HG02973 (cell line): ENCODE results near the gene TINCR.
"Not testable (repeated sequence)": the region's sequence is repeated elsewhere in the genome, so short reads cannot be mapped to it uniquely, and the experiment has no call there.

Source experiments
- ATAC-seq: cut with Tn5 transposase; IDR thresholded peaks from one replicate; pipeline ENCODE4 v1.9.1; 2021; ENCODE audit warnings: moderate library complexity; ENCODE audit not compliant: unreplicated experiment

The TINCR gene

GRCh38 chr19:5567360-5567969, at the start of gene TINCR:
TSS of gene TINCR (minus strand) at chr19:5567953.
- ATAC-seq = no peak

- ATAC-seq = no peak
These were observed 49.3 kb upstream of the TINCR start for GRCh38 chr19:5617080-5617479.

GRCh38 chr19:5615756-5616327, 48.1 kb upstream of the TINCR start:
- no peak for ATAC-seq

- ATAC-seq = no peak
These were observed 45.4 kb upstream of the TINCR start for GRCh38 chr19:5612891-5613865.

GRCh38 chr19:5609881-5610448, 42.2 kb upstream of the TINCR start:
- ATAC-seq = no peak

- not testable (repeated sequence) for ATAC-seq
These were observed 41.0 kb upstream of the TINCR start for GRCh38 chr19:5608766-5609165.

- ATAC-seq = no peak
These were observed 40.5 kb upstream of the TINCR start for GRCh38 chr19:5608291-5608690.

GRCh38 chr19:5607318-5608275, 39.8 kb upstream of the TINCR start:
- ATAC-seq = no peak

- no peak for ATAC-seq
These were observed 37.6 kb upstream of the TINCR start for GRCh38 chr19:5605362-5605761.

GRCh38 chr19:5603626-5604025, 35.9 kb upstream of the TINCR start:
- no peak for ATAC-seq

GRCh38 chr19:5600797-5601196, 33.0 kb upstream of the TINCR start:
- no peak for ATAC-seq

- no peak for ATAC-seq
These were observed 28.0 kb upstream of the TINCR start for GRCh38 chr19:5595745-5596144.

GRCh38 chr19:5595129-5595528, 27.4 kb upstream of the TINCR start:
- ATAC-seq = no peak

GRCh38 chr19:5594521-5594950, 26.8 kb upstream of the TINCR start:
- ATAC-seq = no peak

GRCh38 chr19:5593343-5594255, 25.8 kb upstream of the TINCR start:
- no peak for ATAC-seq

- ATAC-seq = no peak
These were observed 25.0 kb upstream of the TINCR start for GRCh38 chr19:5592531-5593342.

- no peak for ATAC-seq
These were observed 23.7 kb upstream of the TINCR start for GRCh38 chr19:5591476-5591875.

GRCh38 chr19:5590865-5591154, 23.1 kb upstream of the TINCR start:
- ATAC-seq = no peak
